Colonic mucosa (tissue), 4 donors: Measurements from ENCODE around the gene GPR146. TPM values are rescaled to one million over a fixed set of nuclear protein-coding genes. Genes with fewer than 3 reads are reported as not detected.

Experiments
- DNase-seq: peaks from one replicate; pipeline ENCODE4 v3.0.0-alpha.2; 2020
- H3K27ac ChIP-seq: fragments of 200-600 bp; one replicate; pipeline ENCODE4 v1.8.0; 2021
- H3K27me3 ChIP-seq: fragments of 200-600 bp; one replicate; pipeline ENCODE4 v1.8.0; 2021
- H3K36me3 ChIP-seq: fragments of 200-600 bp; one replicate; pipeline ENCODE4 v1.8.0; 2021
- H3K4me1 ChIP-seq: fragments of 200-600 bp; one replicate; pipeline ENCODE4 v1.8.0; 2021; ENCODE audit warnings: mild to moderate bottlenecking
- H3K4me3 ChIP-seq: fragments of 200-600 bp; one replicate; pipeline ENCODE4 v1.8.0; 2021
- H3K9ac ChIP-seq, 2 donors: one replicate each; pipeline ENCODE4 v1.7.0; 2013; ENCODE audit warnings: control low read depth in 2 of 2, low read depth in 2 of 2, low read length in 2 of 2
- H3K9me3 ChIP-seq: fragments of 200-600 bp; one replicate; pipeline ENCODE4 v1.8.0; 2021
- CTCF ChIP-seq: fragments of 200-600 bp; IDR thresholded peaks from one replicate; pipeline ENCODE4 v1.8.0; 2022; ENCODE audit warnings: antibody characterized with exemption, mild to moderate bottlenecking
- intact Hi-C: fragments of 100-400 bp; cut with DNase I; formaldehyde crosslinking; loops from one replicate; pipeline ENCODE4 v1.14.1; 2022
- total RNA-seq, 2 donors: library from RNA; stranded (reverse); fragmentation: NEBNext Ultra II Directional in 1 of 2; extraction: Animal tissue kit (Norgen Biotek cat#: 25700) in 1 of 2; gene quantifications; one replicate each; pipeline ENCODE4 v1.2.1, GENCODE V29; 2021
- donor health status: healthy.
- donor health status: DM: no; HTN: no; CAD: no.
- donor health status: DM: no; HTN: no; CAD: no.

Gene GPR146
- total RNA-seq, 2 donors from 2014 or later, result 2.9 to 9.0 TPM

- Histone ChIP-seq H3K27ac (no peak overlapping the region), H3K27me3 (no peaks in the 10 kb centered on the region), H3K36me3 (no peaks in the 10 kb centered on the region), H3K9ac (peak overlapping the region in 1 of 2 donors; percentile 43), H3K9me3 (no peaks in the 10 kb centered on the region), H3K4me1 (no peaks in the 10 kb centered on the region), H3K4me3 (no peak overlapping the region)
- no peak for DNase-seq
- TF ChIP-seq CTCF, result no peak
- intact Hi-C loops, result no loop called here
Measured at GRCh38 chr7:1061180-1061579, 16.8 kb downstream of the GPR146 start.

- H3K9me3 ChIP-seq, result no peaks in the 10 kb centered on the region
- H3K27ac ChIP-seq, result no peak overlapping the region
- H3K27me3 ChIP-seq, result no peaks in the 10 kb centered on the region
- H3K4me3 ChIP-seq, result no peak overlapping the region
- no peaks in the 10 kb centered on the region for H3K36me3 ChIP-seq
- intact Hi-C loops, result no loop called here
- H3K9ac ChIP-seq, result no peak overlapping the region
- H3K4me1 ChIP-seq, result no peaks in the 10 kb centered on the region
- TF ChIP-seq CTCF, result no peak
- no peak for DNase-seq
Measured at GRCh38 chr7:1062296-1063294, 18.2 kb downstream of the GPR146 start.

- Histone ChIP-seq H3K4me3 (no peak overlapping the region), H3K36me3 (no peaks in the 10 kb centered on the region), H3K9ac (no peak overlapping the region), H3K27ac (no peak overlapping the region), H3K4me1 (no peaks in the 10 kb centered on the region), H3K9me3 (no peaks in the 10 kb centered on the region), H3K27me3 (no peaks in the 10 kb centered on the region)
- DNase-seq, result no peak
- TF ChIP-seq CTCF, result no peak
- intact Hi-C loops, result no loop called here
Measured at GRCh38 chr7:1063361-1063760, 19.0 kb downstream of the GPR146 start.

- H3K27ac ChIP-seq, result no peak overlapping the region
- no peak for DNase-seq
Measured at GRCh38 chr7:1064581-1064980, 20.2 kb downstream of the GPR146 start.

GRCh38 chr7:1065263-1065584 lies 20.9 kb downstream of the GPR146 start:
- no peaks in the 10 kb centered on the region for H3K36me3 ChIP-seq
- H3K27me3 ChIP-seq, result no peaks in the 10 kb centered on the region
- H3K9ac ChIP-seq, result peak overlapping the region in 1 of 2 donors; percentile 55
- no peak overlapping the region for H3K4me3 ChIP-seq
- intact Hi-C loops, result loop anchor here (2.0 kb wide), 1 partner anchor 72 kb away; no protein-coding TSS in a partner anchor
- TF ChIP-seq CTCF, result no peak
- DNase-seq, result no peak
- no peak overlapping the region for H3K27ac ChIP-seq
- H3K4me1 ChIP-seq, result no peaks in the 10 kb centered on the region
- no peaks in the 10 kb centered on the region for H3K9me3 ChIP-seq

More at GRCh38 chr7:1064581-1064980, 20.2 kb downstream of the GPR146 start:
- Histone ChIP-seq H3K36me3 (no peaks in the 10 kb centered on the region), H3K4me1 (no peaks in the 10 kb centered on the region), H3K4me3 (no peak overlapping the region), H3K27me3 (no peaks in the 10 kb centered on the region), H3K9ac (no peak overlapping the region), H3K9me3 (no peaks in the 10 kb centered on the region)
- TF ChIP-seq CTCF, result no peak
- intact Hi-C loops, result loop anchor here (2.0 kb wide), 1 partner anchor 72 kb away; no protein-coding TSS in a partner anchor
